ENCODE measurements around the gene GABRB2.
"Not testable (repeated sequence)": the region's sequence is repeated elsewhere in the genome, so short reads cannot be mapped to it uniquely, and the experiment has no call there.

GABRB2 gene

GRCh38 chr5:161266954-161267353, 279.6 kb downstream of the GABRB2 start:
- Histone ChIP-seq H3K27me3 (ENCODE audit: control insufficient read depth in 2 of 2, insufficient read depth in 2 of 2, low read length in 2 of 2) (no peaks in the 10 kb centered on the region), H3K9ac (ENCODE audit: low read depth in 1 of 2, low read length in 2 of 2) (no peak overlapping the region), H3K36me3 (ENCODE audit: control insufficient read depth in 2 of 2, insufficient read depth in 2 of 2, low read length in 2 of 2) (no peaks in the 10 kb centered on the region), H3K4me1 (ENCODE audit: control insufficient read depth in 2 of 2, insufficient read depth in 2 of 2, low read length in 2 of 2) (no peaks in the 10 kb centered on the region), H3K4me3 (ENCODE audit: low read length in 2 of 2) (no peak overlapping the region), H3K27ac (ENCODE audit: low read depth in 2 of 2, low read length in 2 of 2) (no peak overlapping the region), H3K9me3 (ENCODE audit: control insufficient read depth in 2 of 2, low read length in 2 of 2) (no peaks in the 10 kb centered on the region)

DNA sequence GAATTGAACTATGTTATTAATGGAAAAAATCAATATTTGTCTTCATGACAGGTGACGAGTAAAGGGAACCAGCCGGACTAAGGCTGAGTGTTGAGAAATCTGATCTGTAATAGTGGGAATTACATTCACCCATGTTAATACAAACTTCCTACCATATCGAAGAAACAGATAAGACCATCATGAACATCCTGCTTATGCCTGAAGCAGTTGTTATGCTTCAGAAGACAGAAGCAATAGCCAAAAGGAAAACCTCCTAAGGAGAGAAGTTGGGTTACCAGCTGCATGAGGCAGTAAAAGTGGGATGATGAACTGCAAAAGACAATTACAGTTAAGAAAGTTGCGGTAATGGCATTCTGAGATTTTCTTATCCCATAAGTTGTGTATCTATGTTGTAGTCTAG, 281.5 kb downstream of the GABRB2 start:
- no peaks in the 10 kb centered on the region for H3K27me3 ChIP-seq (ENCODE audit: control insufficient read depth in 2 of 2, insufficient read depth in 2 of 2, low read length in 2 of 2)
- no peaks in the 10 kb centered on the region for H3K36me3 ChIP-seq (ENCODE audit: control insufficient read depth in 2 of 2, insufficient read depth in 2 of 2, low read length in 2 of 2)
- no peak overlapping the region for H3K9ac ChIP-seq (ENCODE audit: low read depth in 1 of 2, low read length in 2 of 2)
- H3K4me1 ChIP-seq (ENCODE audit: control insufficient read depth in 2 of 2, insufficient read depth in 2 of 2, low read length in 2 of 2), result no peaks in the 10 kb centered on the region
- H3K4me3 ChIP-seq (ENCODE audit: low read length in 2 of 2), result no peak overlapping the region
- H3K27ac ChIP-seq (ENCODE audit: low read depth in 2 of 2, low read length in 2 of 2), result no peak overlapping the region
- no peaks in the 10 kb centered on the region for H3K9me3 ChIP-seq (ENCODE audit: control insufficient read depth in 2 of 2, low read length in 2 of 2)

DNA sequence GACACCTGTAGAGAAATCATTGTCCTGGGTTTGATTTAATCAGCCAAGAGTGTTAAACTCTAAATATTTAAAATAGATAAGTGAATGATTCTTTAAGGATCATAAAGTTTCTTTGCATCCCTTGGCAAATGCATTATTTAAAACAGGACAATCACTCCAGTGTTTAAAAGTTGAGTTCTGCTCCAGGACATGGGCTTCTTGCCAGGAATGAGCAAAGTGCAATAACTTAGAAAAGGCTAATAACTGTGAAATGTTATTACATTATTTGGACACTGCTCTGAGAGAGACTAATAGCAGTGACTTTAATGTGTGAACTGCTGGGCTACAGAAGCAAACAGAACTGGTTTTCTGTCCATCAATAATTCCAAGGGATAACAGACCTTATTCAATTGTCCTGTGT, 283.3 kb downstream of the GABRB2 start:
- Histone ChIP-seq H3K27me3 (ENCODE audit: control insufficient read depth in 2 of 2, insufficient read depth in 2 of 2, low read length in 2 of 2) (no peaks in the 10 kb centered on the region), H3K4me1 (ENCODE audit: control insufficient read depth in 2 of 2, insufficient read depth in 2 of 2, low read length in 2 of 2) (no peaks in the 10 kb centered on the region), H3K9ac (ENCODE audit: low read depth in 1 of 2, low read length in 2 of 2) (no peak overlapping the region), H3K9me3 (ENCODE audit: control insufficient read depth in 2 of 2, low read length in 2 of 2) (no peaks in the 10 kb centered on the region), H3K36me3 (ENCODE audit: control insufficient read depth in 2 of 2, insufficient read depth in 2 of 2, low read length in 2 of 2) (no peaks in the 10 kb centered on the region), H3K4me3 (ENCODE audit: low read length in 2 of 2) (no peak overlapping the region), H3K27ac (ENCODE audit: low read depth in 2 of 2, low read length in 2 of 2) (no peak overlapping the region)

GRCh38 chr5:161261668-161262323, 284.7 kb downstream of the GABRB2 start:
- H3K36me3 ChIP-seq (ENCODE audit: control insufficient read depth in 2 of 2, insufficient read depth in 2 of 2, low read length in 2 of 2), result no peaks in the 10 kb centered on the region
- H3K27me3 ChIP-seq (ENCODE audit: control insufficient read depth in 2 of 2, insufficient read depth in 2 of 2, low read length in 2 of 2), result no peaks in the 10 kb centered on the region
- no peak overlapping the region for H3K9ac ChIP-seq (ENCODE audit: low read depth in 1 of 2, low read length in 2 of 2)
- H3K27ac ChIP-seq (ENCODE audit: low read depth in 2 of 2, low read length in 2 of 2), result no peak overlapping the region
- H3K4me1 ChIP-seq (ENCODE audit: control insufficient read depth in 2 of 2, insufficient read depth in 2 of 2, low read length in 2 of 2), result no peaks in the 10 kb centered on the region
- no peaks in the 10 kb centered on the region for H3K9me3 ChIP-seq (ENCODE audit: control insufficient read depth in 2 of 2, low read length in 2 of 2)
- H3K4me3 ChIP-seq (ENCODE audit: low read length in 2 of 2), result no peak overlapping the region

- Histone ChIP-seq H3K9me3 (ENCODE audit: control insufficient read depth in 2 of 2, low read length in 2 of 2) (no peaks in the 10 kb centered on the region), H3K4me1 (ENCODE audit: control insufficient read depth in 2 of 2, insufficient read depth in 2 of 2, low read length in 2 of 2) (no peaks in the 10 kb centered on the region), H3K4me3 (ENCODE audit: low read length in 2 of 2) (no peak overlapping the region), H3K27me3 (ENCODE audit: control insufficient read depth in 2 of 2, insufficient read depth in 2 of 2, low read length in 2 of 2) (no peaks in the 10 kb centered on the region), H3K27ac (ENCODE audit: low read depth in 2 of 2, low read length in 2 of 2) (no peak overlapping the region), H3K36me3 (ENCODE audit: control insufficient read depth in 2 of 2, insufficient read depth in 2 of 2, low read length in 2 of 2) (no peaks in the 10 kb centered on the region), H3K9ac (ENCODE audit: low read depth in 1 of 2, low read length in 2 of 2) (no peak overlapping the region)
Observed at GRCh38 chr5:161258438-161258837, 288.1 kb downstream of the GABRB2 start.

DNA sequence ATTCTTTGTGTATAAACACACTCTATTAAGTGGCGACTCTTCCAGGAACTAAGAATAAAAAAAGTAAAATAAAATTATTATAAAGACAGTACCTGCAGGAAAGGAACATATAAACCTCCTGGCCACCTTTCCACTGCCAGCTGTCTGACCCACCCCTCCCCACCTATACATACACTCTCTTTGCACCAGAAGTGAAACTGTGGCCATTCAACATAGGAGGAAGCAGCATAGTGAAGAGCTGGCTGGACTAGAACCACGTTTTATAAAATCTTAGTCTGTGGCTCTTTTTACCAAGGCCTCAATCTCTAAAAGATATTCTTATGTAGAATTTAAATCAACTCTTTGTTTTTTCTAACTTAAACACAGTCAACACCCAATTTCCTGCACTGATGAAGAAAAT, 289.6 kb downstream of the GABRB2 start:
- no peaks in the 10 kb centered on the region for H3K9me3 ChIP-seq (ENCODE audit: control insufficient read depth in 2 of 2, low read length in 2 of 2)
- H3K9ac ChIP-seq (ENCODE audit: low read depth in 1 of 2, low read length in 2 of 2), result no peak overlapping the region
- H3K4me1 ChIP-seq (ENCODE audit: control insufficient read depth in 2 of 2, insufficient read depth in 2 of 2, low read length in 2 of 2), result no peaks in the 10 kb centered on the region
- H3K27me3 ChIP-seq (ENCODE audit: control insufficient read depth in 2 of 2, insufficient read depth in 2 of 2, low read length in 2 of 2), result no peaks in the 10 kb centered on the region
- no peak overlapping the region for H3K27ac ChIP-seq (ENCODE audit: low read depth in 2 of 2, low read length in 2 of 2)
- no peaks in the 10 kb centered on the region for H3K36me3 ChIP-seq (ENCODE audit: control insufficient read depth in 2 of 2, insufficient read depth in 2 of 2, low read length in 2 of 2)
- H3K4me3 ChIP-seq (ENCODE audit: low read length in 2 of 2), result no peak overlapping the region

DNA sequence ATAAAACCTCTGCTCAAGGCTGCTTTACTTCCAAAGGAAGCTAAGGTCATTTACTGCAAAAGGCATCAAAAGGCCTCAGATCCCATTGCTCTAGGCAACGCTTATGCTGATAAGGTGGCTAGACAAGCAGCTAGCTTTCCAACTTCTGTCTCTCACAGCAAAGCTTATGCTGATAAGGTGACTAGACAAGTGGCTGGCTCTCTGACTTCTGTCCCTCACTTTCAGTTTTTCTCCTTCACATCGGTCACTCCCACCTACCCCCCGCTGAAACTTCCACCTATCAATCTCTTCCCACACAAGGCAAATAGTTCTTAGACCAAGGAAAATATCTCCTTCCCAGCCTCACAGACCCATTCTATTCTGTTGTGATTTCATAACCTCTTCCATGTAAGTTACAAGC, 293.6 kb downstream of the GABRB2 start:
- H3K4me3 ChIP-seq (ENCODE audit: low read length in 2 of 2); H3K4me1 ChIP-seq (ENCODE audit: control insufficient read depth in 2 of 2, insufficient read depth in 2 of 2, low read length in 2 of 2); H3K27ac ChIP-seq (ENCODE audit: low read depth in 2 of 2, low read length in 2 of 2): not testable (repeated sequence)

GRCh38 chr5:161246749-161247148, 299.8 kb downstream of the GABRB2 start:
- H3K9ac ChIP-seq (ENCODE audit: low read depth in 1 of 2, low read length in 2 of 2), result no peak overlapping the region
- H3K9me3 ChIP-seq (ENCODE audit: control insufficient read depth in 2 of 2, low read length in 2 of 2), result no peaks in the 10 kb centered on the region
- no peaks in the 10 kb centered on the region for H3K36me3 ChIP-seq (ENCODE audit: control insufficient read depth in 2 of 2, insufficient read depth in 2 of 2, low read length in 2 of 2)
- H3K4me1 ChIP-seq (ENCODE audit: control insufficient read depth in 2 of 2, insufficient read depth in 2 of 2, low read length in 2 of 2), result no peaks in the 10 kb centered on the region
- H3K27ac ChIP-seq (ENCODE audit: low read depth in 2 of 2, low read length in 2 of 2), result no peak overlapping the region
- H3K4me3 ChIP-seq (ENCODE audit: low read length in 2 of 2), result no peak overlapping the region
- no peaks in the 10 kb centered on the region for H3K27me3 ChIP-seq (ENCODE audit: control insufficient read depth in 2 of 2, insufficient read depth in 2 of 2, low read length in 2 of 2)

More for the DNA sequence above, 293.6 kb downstream of the GABRB2 start:
- not testable (repeated sequence) for H3K36me3 ChIP-seq (ENCODE audit: control insufficient read depth in 2 of 2, insufficient read depth in 2 of 2, low read length in 2 of 2); H3K9ac ChIP-seq (ENCODE audit: low read depth in 1 of 2, low read length in 2 of 2); H3K27me3 ChIP-seq (ENCODE audit: control insufficient read depth in 2 of 2, insufficient read depth in 2 of 2, low read length in 2 of 2); H3K9me3 ChIP-seq (ENCODE audit: control insufficient read depth in 2 of 2, low read length in 2 of 2)

DNA sequence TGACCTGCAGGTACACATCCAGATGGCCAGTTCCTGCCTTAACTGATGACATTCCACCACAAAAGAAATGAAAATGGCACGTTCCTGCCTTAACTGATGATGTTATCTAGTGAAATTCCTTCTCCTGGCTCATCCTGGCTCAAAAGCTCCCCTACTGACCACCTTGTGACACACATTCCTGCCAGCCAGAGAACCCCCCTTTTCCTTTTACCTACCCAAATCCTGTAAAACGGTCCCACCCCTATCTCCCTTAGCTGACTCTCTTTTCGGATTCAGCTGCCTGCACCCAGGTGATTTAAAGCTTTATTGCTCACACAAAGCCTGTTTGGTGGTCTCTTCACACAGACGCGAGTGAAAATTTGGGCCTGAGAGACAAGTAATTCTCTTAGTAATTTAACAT, 300.7 kb downstream of the GABRB2 start:
- H3K36me3 ChIP-seq (ENCODE audit: control insufficient read depth in 2 of 2, insufficient read depth in 2 of 2, low read length in 2 of 2); H3K4me1 ChIP-seq (ENCODE audit: control insufficient read depth in 2 of 2, insufficient read depth in 2 of 2, low read length in 2 of 2); H3K4me3 ChIP-seq (ENCODE audit: low read length in 2 of 2); H3K9me3 ChIP-seq (ENCODE audit: control insufficient read depth in 2 of 2, low read length in 2 of 2); H3K9ac ChIP-seq (ENCODE audit: low read depth in 1 of 2, low read length in 2 of 2); H3K27me3 ChIP-seq (ENCODE audit: control insufficient read depth in 2 of 2, insufficient read depth in 2 of 2, low read length in 2 of 2); H3K27ac ChIP-seq (ENCODE audit: low read depth in 2 of 2, low read length in 2 of 2): not testable (repeated sequence)
